ENCODE measurements around the gene CEP95. TPM values are rescaled to one million over a fixed set of nuclear protein-coding genes. Genes with fewer than 3 reads are reported as not detected.

Gene CEP95
- total RNA-seq, 3 donors from 2014 or later (not counting 1 experiment from before 2014, with no cell fraction given), result 152 to 187 (median 186) TPM

- Mint-ChIP-seq H3K36me3 (peaks cover 16% of the 10 kb centered on the region), H3K4me1 (peaks cover 0 to 10% of the 10 kb centered on the region in 2 donors), H3K9me3 (no peaks in the 10 kb centered on the region), H3K27ac (no peak overlapping the region), H3K4me3 (no peak overlapping the region), H3K27me3 (ENCODE audit: low read depth in 2 of 2) (no peaks in the 10 kb centered on the region)
- no peak overlapping the region for H3K27ac ChIP-seq (ENCODE audit: low read length)
- DNase-seq (no peak), ATAC-seq (no peak)
- TF ChIP-seq CTCF (IDR thresholded peaks at IDR 0.05), result no peak
- no peaks in the 10 kb centered on the region for H3K27me3 ChIP-seq (ENCODE audit: control insufficient read depth, insufficient read depth, low read length)
- 98% methylated on average over 4 of the region's 5 CpGs for WGBS (ENCODE audit: insufficient coverage)
- H3K4me1 ChIP-seq (ENCODE audit: control insufficient read depth, insufficient read depth, low read length), result no peaks in the 10 kb centered on the region
- H3K9me3 ChIP-seq (ENCODE audit: control insufficient read depth, insufficient read depth, low read length), result no peaks in the 10 kb centered on the region
- peaks cover 54% of the 10 kb centered on the region for H3K36me3 ChIP-seq (ENCODE audit: control insufficient read depth, insufficient read depth, low read length)
- no peak overlapping the region for H3K4me3 ChIP-seq (ENCODE audit: low read length)
- intact Hi-C loops (cut with micrococcal nuclease), result no loop called here
Measured at GRCh38 chr17:64540118-64540776, 33.5 kb downstream of the CEP95 start.

GRCh38 chr17:64544742-64545141 is 38.0 kb downstream of the CEP95 start:
- ATAC-seq (no peak), DNase-seq (no peak)
- WGBS (ENCODE audit: insufficient coverage), result no CpG with 5 or more reads among the region's 2 CpGs
- Histone ChIP-seq H3K27me3 (ENCODE audit: control insufficient read depth, insufficient read depth, low read length) (no peaks in the 10 kb centered on the region), H3K36me3 (ENCODE audit: control insufficient read depth, insufficient read depth, low read length) (peaks cover 62% of the 10 kb centered on the region), H3K9me3 (ENCODE audit: control insufficient read depth, insufficient read depth, low read length) (no peaks in the 10 kb centered on the region), H3K4me1 (ENCODE audit: control insufficient read depth, insufficient read depth, low read length) (no peaks in the 10 kb centered on the region), H3K4me3 (ENCODE audit: low read length) (no peak overlapping the region), H3K27ac (ENCODE audit: low read length) (no peak overlapping the region)
- no peaks in the 10 kb centered on the region for H3K36me3 Mint-ChIP-seq
- intact Hi-C loops (cut with micrococcal nuclease), result no loop called here
- H3K9me3 Mint-ChIP-seq, result no peaks in the 10 kb centered on the region
- TF ChIP-seq CTCF (IDR thresholded peaks at IDR 0.05), result no peak
- H3K27me3 Mint-ChIP-seq (ENCODE audit: low read depth in 2 of 2), result no peaks in the 10 kb centered on the region
- H3K27ac Mint-ChIP-seq, result no peak overlapping the region
- H3K4me1 Mint-ChIP-seq, result no peaks in the 10 kb centered on the region
- H3K4me3 Mint-ChIP-seq, result no peak overlapping the region

- Histone ChIP-seq H3K4me1 (ENCODE audit: control insufficient read depth, insufficient read depth, low read length) (no peaks in the 10 kb centered on the region), H3K36me3 (ENCODE audit: control insufficient read depth, insufficient read depth, low read length) (peaks cover 69% of the 10 kb centered on the region), H3K9me3 (ENCODE audit: control insufficient read depth, insufficient read depth, low read length) (no peaks in the 10 kb centered on the region), H3K4me3 (ENCODE audit: low read length) (no peak overlapping the region), H3K27me3 (ENCODE audit: control insufficient read depth, insufficient read depth, low read length) (no peaks in the 10 kb centered on the region), H3K27ac (ENCODE audit: low read length) (no peak overlapping the region)
- ATAC-seq, result no peak
- no peak overlapping the region for H3K4me3 Mint-ChIP-seq
- DNase-seq, result no peak
- H3K27ac Mint-ChIP-seq, result no peak overlapping the region
- H3K9me3 Mint-ChIP-seq, result no peaks in the 10 kb centered on the region
- no peak for TF ChIP-seq CTCF (IDR thresholded peaks at IDR 0.05)
- WGBS (ENCODE audit: insufficient coverage), result 95% methylated on average over 5 of the region's 7 CpGs
- H3K36me3 Mint-ChIP-seq, result no peaks in the 10 kb centered on the region
- intact Hi-C loops (cut with micrococcal nuclease), result no loop called here
- H3K27me3 Mint-ChIP-seq (ENCODE audit: low read depth in 2 of 2), result no peaks in the 10 kb centered on the region
- H3K4me1 Mint-ChIP-seq, result no peaks in the 10 kb centered on the region
Measured at GRCh38 chr17:64546716-64547115, 39.9 kb downstream of the CEP95 start.

- Mint-ChIP-seq H3K27me3 (ENCODE audit: low read depth in 2 of 2) (no peaks in the 10 kb centered on the region), H3K36me3 (no peaks in the 10 kb centered on the region), H3K27ac (no peak overlapping the region), H3K4me3 (no peak overlapping the region), H3K9me3 (no peaks in the 10 kb centered on the region), H3K4me1 (no peaks in the 10 kb centered on the region)
- H3K27me3 ChIP-seq (ENCODE audit: control insufficient read depth, insufficient read depth, low read length), result no peaks in the 10 kb centered on the region
- no peaks in the 10 kb centered on the region for H3K9me3 ChIP-seq (ENCODE audit: control insufficient read depth, insufficient read depth, low read length)
- WGBS (ENCODE audit: insufficient coverage), result 97% methylated on average over 10 of the region's 10 CpGs
- DNase-seq (no peak), ATAC-seq (no peak)
- H3K4me1 ChIP-seq (ENCODE audit: control insufficient read depth, insufficient read depth, low read length), result no peaks in the 10 kb centered on the region
- peaks cover 74% of the 10 kb centered on the region for H3K36me3 ChIP-seq (ENCODE audit: control insufficient read depth, insufficient read depth, low read length)
- no peak overlapping the region for H3K27ac ChIP-seq (ENCODE audit: low read length)
- intact Hi-C loops (cut with micrococcal nuclease), result no loop called here
- no peak for TF ChIP-seq CTCF (IDR thresholded peaks at IDR 0.05)
- H3K4me3 ChIP-seq (ENCODE audit: low read length), result no peak overlapping the region
Measured at GRCh38 chr17:64547319-64547718, 40.5 kb downstream of the CEP95 start.

Data from natural killer cell (primary cell).